ENCODE results near the gene LST1. TPM values are rescaled to one million over a fixed set of nuclear protein-coding genes. Genes with fewer than 3 reads are reported as not detected.

Gene LST1
- polyA plus RNA-seq, 3 donors = 3.1 to 41.1 (median 32.1) TPM

DNA sequence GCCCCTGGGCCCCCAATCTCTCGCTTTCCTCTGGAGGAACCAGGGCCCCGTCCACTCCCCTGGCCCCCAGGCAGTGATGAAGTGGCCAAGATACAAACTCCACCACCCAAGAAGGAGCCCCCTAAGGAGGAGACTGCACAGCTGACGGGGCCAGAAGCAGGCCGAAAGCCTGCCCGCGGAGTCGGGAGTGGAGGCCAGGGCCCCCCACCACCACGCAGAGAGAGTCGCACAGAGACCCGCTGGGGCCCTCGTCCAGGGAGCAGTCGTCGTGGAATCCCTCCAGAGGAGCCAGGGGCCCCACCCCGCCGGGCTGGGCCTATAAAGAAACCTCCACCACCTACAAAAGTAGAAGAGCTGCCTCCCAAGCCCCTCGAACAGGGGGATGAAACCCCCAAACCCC lies 45.1 kb downstream of the LST1 start:
- WGBS, 3 donors = 77 to 90% (median 83%) methylated on average over 15 to 16 of the region's 16 CpGs
- no peak overlapping the region for H3K27ac ChIP-seq (ENCODE audit: low read depth, low read length)

- H3K27ac ChIP-seq (ENCODE audit: low read depth, low read length) = no peak overlapping the region
- WGBS, 3 donors = 89 to 92% (median 89%) methylated on average over 30 to 32 of the region's 32 CpGs
Measured at GRCh38 chr6:31631681-31632278, 45.7 kb downstream of the LST1 start.

- H3K27ac ChIP-seq (ENCODE audit: low read depth, low read length) = no peak overlapping the region
Measured at GRCh38 chr6:31632279-31632946, 46.3 kb downstream of the LST1 start.

GRCh38 chr6:31633447-31633846 lies 47.4 kb downstream of the LST1 start:
- no peak overlapping the region for H3K27ac ChIP-seq (ENCODE audit: low read depth, low read length)

More at GRCh38 chr6:31632279-31632946, 46.3 kb downstream of the LST1 start:
- 90 to 94% (median 92%) methylated on average over 26 of the region's 26 CpGs for WGBS, 3 donors

DNA sequence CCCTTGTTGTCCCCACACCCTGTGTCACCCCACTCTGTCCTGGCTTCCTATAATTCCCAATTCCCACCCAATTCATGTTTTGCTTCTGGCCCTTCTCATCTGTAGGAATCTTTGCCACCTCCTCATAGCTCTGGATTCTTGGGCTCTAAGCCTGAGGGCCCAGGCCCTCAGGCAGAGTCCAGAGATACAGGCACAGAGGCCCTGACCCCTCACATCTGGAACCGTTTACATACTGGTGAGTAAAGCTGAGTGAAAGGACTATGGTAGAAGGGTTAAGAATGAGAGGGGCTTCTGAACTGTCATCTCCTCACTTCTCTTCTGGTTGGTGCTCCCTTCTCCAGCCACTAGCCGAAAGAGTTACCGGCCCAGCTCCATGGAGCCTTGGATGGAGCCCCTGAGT lies 48.1 kb downstream of the LST1 start:
- 86 to 91% (median 86%) methylated on average over 3 of the region's 3 CpGs for WGBS, 3 donors
- H3K27ac ChIP-seq (ENCODE audit: low read depth, low read length) = no peak overlapping the region

More at GRCh38 chr6:31633447-31633846, 47.4 kb downstream of the LST1 start:
- WGBS, 3 donors = 87 to 92% (median 91%) methylated on average over 7 of the region's 7 CpGs

GRCh38 chr6:31634969-31635575 lies 49.0 kb downstream of the LST1 start:
- no peak overlapping the region for H3K27ac ChIP-seq (ENCODE audit: low read depth, low read length)

GRCh38 chr6:31636698-31637596 lies 50.9 kb downstream of the LST1 start:
- no peak overlapping the region for H3K27ac ChIP-seq (ENCODE audit: low read depth, low read length)
- WGBS, 3 donors = 79 to 85% (median 85%) methylated on average over 27 of the region's 27 CpGs

More at GRCh38 chr6:31634969-31635575, 49.0 kb downstream of the LST1 start:
- 78 to 86% (median 81%) methylated on average over 11 of the region's 11 CpGs for WGBS, 3 donors

Other genes with a start within 250 kb of the LST1 start
- 1,000 to 10,000 TPM in 1 of 3 donors, 100 to 1,000 TPM in 2; 379 to 1,027 (median 723) TPM for gene HLA-B, start 229.1 kb upstream of the LST1 start, polyA plus RNA-seq
- gene MICA, start 182.7 kb upstream of the LST1 start, polyA plus RNA-seq = 10 to 100 TPM; 12.0 to 14.8 (median 14.3) TPM
- 1 to 10 TPM in 1 of 3 donors, under 1 TPM in 2; 0.53 to 3.3 (median 0.95) TPM for gene MICB, start 88.1 kb upstream of the LST1 start, polyA plus RNA-seq
- not detected for gene MCCD1, start 57.3 kb upstream of the LST1 start, polyA plus RNA-seq
- 100 to 1,000 TPM; 315 to 359 (median 351) TPM for gene DDX39B, start 44.3 kb upstream of the LST1 start, polyA plus RNA-seq
- gene ATP6V1G2, start 39.7 kb upstream of the LST1 start, polyA plus RNA-seq = 1 to 10 TPM in 1 of 3 donors, under 1 TPM in 2; 0.48 to 1.8 (median 0.81) TPM
- gene NFKBIL1, start 38.7 kb upstream of the LST1 start, polyA plus RNA-seq = 10 to 100 TPM; 21.5 to 40.3 (median 25.0) TPM
- gene LTA, start 14.0 kb upstream of the LST1 start, polyA plus RNA-seq = under 1 TPM in 2 of 3 donors, not detected in 1; 0.08 to 0.21 TPM
- 1 to 10 TPM in 1 of 3 donors, under 1 TPM in 2; 0.16 to 1.1 (median 0.56) TPM for gene TNF, start 10.7 kb upstream of the LST1 start, polyA plus RNA-seq
- gene LTB, start 3.9 kb upstream of the LST1 start, polyA plus RNA-seq = 1 to 10 TPM; 1.9 to 6.7 (median 5.3) TPM
- under 1 TPM in 2 of 3 donors, not detected in 1; 0.14 to 0.39 TPM for gene NCR3, start 6.7 kb downstream of the LST1 start, polyA plus RNA-seq
- 100 to 1,000 TPM in 1 of 3 donors, 10 to 100 TPM in 1, 1 to 10 TPM in 1; 7.9 to 180 (median 63.1) TPM for gene AIF1, start 29.0 kb downstream of the LST1 start, polyA plus RNA-seq
- gene PRRC2A, start 34.4 kb downstream of the LST1 start, polyA plus RNA-seq = 100 to 1,000 TPM in 2 of 3 donors, 10 to 100 TPM in 1; 47.8 to 112 (median 110) TPM
- gene BAG6, start 66.4 kb downstream of the LST1 start, polyA plus RNA-seq = 100 to 1,000 TPM; 109 to 202 (median 189) TPM
- 1 to 10 TPM; 2.0 to 6.5 (median 3.6) TPM for gene APOM, start 69.6 kb downstream of the LST1 start, polyA plus RNA-seq
- gene C6orf47, start 74.5 kb downstream of the LST1 start, polyA plus RNA-seq = 10 to 100 TPM in 2 of 3 donors, 1 to 10 TPM in 1; 8.8 to 17.0 (median 14.1) TPM
- 10 to 100 TPM in 2 of 3 donors, 1 to 10 TPM in 1; 9.7 to 16.6 (median 14.0) TPM for gene GPANK1, start 78.7 kb downstream of the LST1 start, polyA plus RNA-seq
- 100 to 1,000 TPM; 103 to 186 (median 172) TPM for gene CSNK2B, start 79.8 kb downstream of the LST1 start, polyA plus RNA-seq
- gene LY6G5B, start 83.7 kb downstream of the LST1 start, polyA plus RNA-seq = 1 to 10 TPM; 4.2 to 9.8 (median 4.8) TPM
- 1 to 10 TPM; 1.2 to 3.5 (median 2.4) TPM for gene LY6G5C, start 94.8 kb downstream of the LST1 start, polyA plus RNA-seq
- 10 to 100 TPM; 28.5 to 39.8 (median 30.5) TPM for gene ABHD16A, start 117.0 kb downstream of the LST1 start, polyA plus RNA-seq
- under 1 TPM in 1 of 3 donors, not detected in 2; 0.45 TPM for gene LY6G6F, start 120.6 kb downstream of the LST1 start, polyA plus RNA-seq
- not detected for gene LY6G6D, start 129.1 kb downstream of the LST1 start, polyA plus RNA-seq
- gene LY6G6C, start 135.5 kb downstream of the LST1 start, polyA plus RNA-seq = under 1 TPM in 1 of 3 donors, not detected in 2; 0.16 TPM
- gene MPIG6B, start 137.1 kb downstream of the LST1 start, polyA plus RNA-seq = under 1 TPM in 2 of 3 donors, not detected in 1; 0.06 to 0.22 TPM
- gene DDAH2, start 143.0 kb downstream of the LST1 start, polyA plus RNA-seq = 100 to 1,000 TPM in 2 of 3 donors, 10 to 100 TPM in 1; 21.9 to 213 (median 122) TPM
- 100 to 1,000 TPM; 140 to 335 (median 301) TPM for gene CLIC1, start 150.3 kb downstream of the LST1 start, polyA plus RNA-seq
- gene MSH5, start 153.7 kb downstream of the LST1 start, polyA plus RNA-seq = 1 to 10 TPM; 2.4 to 4.4 (median 3.9) TPM
- gene SAPCD1, start 176.4 kb downstream of the LST1 start, polyA plus RNA-seq = 1 to 10 TPM in 1 of 3 donors, under 1 TPM in 1, not detected in 1; 0.51 to 1.4 TPM
- gene VWA7, start 191.1 kb downstream of the LST1 start, polyA plus RNA-seq = 1 to 10 TPM in 1 of 3 donors, under 1 TPM in 1, not detected in 1; 0.61 to 2.1 TPM
- gene VARS1, start 209.5 kb downstream of the LST1 start, polyA plus RNA-seq = 10 to 100 TPM; 24.2 to 38.6 (median 29.1) TPM
- 10 to 100 TPM; 29.7 to 55.0 (median 38.1) TPM for gene LSM2, start 220.7 kb downstream of the LST1 start, polyA plus RNA-seq
- gene HSPA1L, start 229.0 kb downstream of the LST1 start, polyA plus RNA-seq = 1 to 10 TPM in 1 of 3 donors, under 1 TPM in 2; 0.59 to 1.0 (median 0.80) TPM
- 100 to 1,000 TPM in 1 of 3 donors, 10 to 100 TPM in 2; 32.5 to 514 (median 76.3) TPM for gene HSPA1A, start 229.3 kb downstream of the LST1 start, polyA plus RNA-seq
- 100 to 1,000 TPM in 1 of 3 donors, 10 to 100 TPM in 2; 40.9 to 501 (median 47.1) TPM for gene HSPA1B, start 241.5 kb downstream of the LST1 start, polyA plus RNA-seq